K562 treated with DMSO at 1 percent for 12 hours (cell line): ENCODE measurements around the gene NAB2. TPM values are rescaled to one million over a fixed set of nuclear protein-coding genes. Genes with fewer than 3 reads are reported as not detected.

Experiments
- total RNA-seq: library from RNA; unstranded; fragments of 300-600 nt; gene quantifications from 2 replicates; pipeline ENCODE4 v1.2.3, GENCODE V29; 2022; ENCODE audit not compliant: insufficient read depth

Gene NAB2
- 28.3 and 31.9 TPM in 2 replicates for total RNA-seq

GRCh38 chr12:57088354-57089270, at the start of gene NAB2:
NAB2 (plus strand) TSS chr12:57089114; CDS start chr12:57089272, 158 bp downstream.

GRCh38 chr12:57049890-57050289, 39.0 kb upstream of the NAB2 start, which contains the start of gene MYO1A:
MYO1A (minus strand) TSS chr12:57050129; CDS start chr12:57048323, 1,806 bp downstream.

GRCh38 chr12:57078519-57079404, 10.2 kb upstream of the NAB2 start, which contains the start of gene NEMP1:
NEMP1 (minus strand) TSS chr12:57078791; CDS start chr12:57078745, 46 bp downstream.

GRCh38 chr12:57111031-57111734, 22.3 kb downstream of the NAB2 start, which contains the start of gene STAT6:
STAT6 (minus strand) TSS chr12:57111362; CDS start chr12:57108278, 3,084 bp downstream.

GRCh38 chr12:57127726-57128518, 39.0 kb downstream of the NAB2 start, which contains the start of gene LRP1:
LRP1 (plus strand) TSS chr12:57128483; CDS start chr12:57128965, 482 bp downstream.

Other genes starting within 250 kb of the NAB2 start
- not detected in 2 replicates for gene SDR9C7, start 154.7 kb upstream of the NAB2 start, total RNA-seq
- gene RDH16, start 131.5 kb upstream of the NAB2 start, total RNA-seq, result 0.34 and 0.65 TPM in 2 replicates
- gene ZBTB39, start 82.6 kb upstream of the NAB2 start, total RNA-seq, result 2.9 and 13.3 TPM in 2 replicates
- not detected in 2 replicates for gene TAC3, start 72.6 kb upstream of the NAB2 start, total RNA-seq
- gene MYO1A, start 39.0 kb upstream of the NAB2 start, total RNA-seq, result 0.21 TPM in 1 of 2 replicates, not detected in the other
- gene NEMP1, start 10.3 kb upstream of the NAB2 start, total RNA-seq, result 9.3 and 40.5 TPM in 2 replicates
- gene STAT6, start 22.2 kb downstream of the NAB2 start, total RNA-seq, result 21.4 and 45.6 TPM in 2 replicates
- 0.64 and 2.9 TPM in 2 replicates for gene LRP1, start 39.4 kb downstream of the NAB2 start, total RNA-seq
- gene LRP1-AS, start 58.5 kb downstream of the NAB2 start, total RNA-seq, result not detected in 2 replicates
- 10.6 and 11.7 TPM in 2 replicates for gene NXPH4, start 127.7 kb downstream of the NAB2 start, total RNA-seq
- 394 and 460 TPM in 2 replicates for gene SHMT2, start 140.6 kb downstream of the NAB2 start, total RNA-seq
- gene STAC3, start 162.1 kb downstream of the NAB2 start, total RNA-seq, result 5.1 and 9.5 TPM in 2 replicates